Iris pigment epithelial cell (primary cell): Measurements from ENCODE around the gene MAN1C1.
A peak's percentile ranks its signal among the peaks of the same experiment; 100 is the strongest.
"Not testable (repeated sequence)": the region's sequence is repeated elsewhere in the genome, so short reads cannot be mapped to it uniquely, and the experiment has no call there.

Experiments used
- DNase-seq: peaks from one replicate; pipeline ENCODE4 v3.0.0-alpha.2; 2011; ENCODE audit warnings: low read depth

The MAN1C1 gene

GRCh38 chr1:25716320-25716719 is 99.7 kb downstream of the MAN1C1 start:
- no peak for DNase-seq

DNA sequence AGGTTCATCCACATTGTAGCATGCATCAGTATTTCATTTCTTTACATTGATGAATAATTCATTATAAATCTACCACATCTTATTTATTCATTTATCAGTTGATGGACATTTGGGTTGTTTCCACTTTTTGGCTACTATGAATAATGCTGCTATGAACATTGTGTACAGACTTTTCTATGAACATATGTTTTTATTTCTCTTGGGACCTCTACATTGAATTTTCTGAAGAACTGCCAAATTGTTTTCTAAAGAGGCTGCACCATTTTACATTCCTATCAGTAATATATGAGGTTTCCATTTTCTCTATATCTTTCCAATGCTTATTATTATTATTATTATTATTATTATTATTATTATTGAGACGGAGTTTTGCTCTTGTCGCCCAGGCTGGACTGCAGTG is 102.1 kb downstream of the MAN1C1 start:
- DNase-seq, result no peak

DNA sequence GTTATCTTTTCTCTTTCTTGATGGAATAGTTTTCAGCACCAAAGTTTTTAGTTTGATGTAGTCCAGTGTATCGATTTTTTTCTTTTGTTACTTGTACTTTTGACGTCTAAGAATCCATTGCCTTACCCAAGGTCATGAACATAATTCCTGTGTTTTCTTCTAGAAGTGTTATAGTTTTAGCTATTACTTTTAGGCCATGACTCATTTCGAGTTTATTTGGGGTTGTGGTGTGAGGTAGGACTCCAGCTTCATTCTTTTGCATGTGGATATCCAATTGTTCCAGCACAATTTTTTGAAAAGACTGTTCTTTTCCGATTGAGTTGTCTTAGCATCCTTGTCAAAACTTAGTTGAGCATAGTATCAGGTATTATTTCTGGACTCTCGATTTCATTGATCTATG is 104.0 kb downstream of the MAN1C1 start:
- no peak for DNase-seq

GRCh38 chr1:25723250-25723880 is 106.8 kb downstream of the MAN1C1 start:
- no peak for DNase-seq

- DNase-seq, result no peak
These were observed 107.6 kb downstream of the MAN1C1 start for GRCh38 chr1:25724201-25724600.

- DNase-seq, result no peak
These were observed 108.4 kb downstream of the MAN1C1 start for GRCh38 chr1:25724966-25725365.

GRCh38 chr1:25725482-25725881 is 108.9 kb downstream of the MAN1C1 start:
- DNase-seq, result no peak

DNA sequence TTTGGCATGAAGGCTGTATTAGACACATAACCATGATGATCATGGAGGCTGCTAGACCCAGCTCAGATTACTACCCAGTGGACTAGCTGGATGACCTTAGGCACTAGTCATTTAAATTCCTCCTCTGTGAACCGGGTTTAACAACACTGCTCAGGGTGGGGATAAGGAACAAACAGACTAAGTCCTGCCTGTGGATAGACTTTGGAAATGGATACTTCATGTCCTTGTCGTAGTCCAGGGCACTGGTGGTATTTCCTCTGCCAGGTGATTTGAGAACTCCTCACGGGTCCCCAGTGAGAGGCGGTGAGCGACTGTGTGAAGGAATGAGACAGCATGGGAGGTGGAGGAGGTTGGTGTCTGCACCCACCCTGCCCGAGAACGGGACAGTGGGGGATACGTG is 110.5 kb downstream of the MAN1C1 start:
- no peak for DNase-seq

DNA sequence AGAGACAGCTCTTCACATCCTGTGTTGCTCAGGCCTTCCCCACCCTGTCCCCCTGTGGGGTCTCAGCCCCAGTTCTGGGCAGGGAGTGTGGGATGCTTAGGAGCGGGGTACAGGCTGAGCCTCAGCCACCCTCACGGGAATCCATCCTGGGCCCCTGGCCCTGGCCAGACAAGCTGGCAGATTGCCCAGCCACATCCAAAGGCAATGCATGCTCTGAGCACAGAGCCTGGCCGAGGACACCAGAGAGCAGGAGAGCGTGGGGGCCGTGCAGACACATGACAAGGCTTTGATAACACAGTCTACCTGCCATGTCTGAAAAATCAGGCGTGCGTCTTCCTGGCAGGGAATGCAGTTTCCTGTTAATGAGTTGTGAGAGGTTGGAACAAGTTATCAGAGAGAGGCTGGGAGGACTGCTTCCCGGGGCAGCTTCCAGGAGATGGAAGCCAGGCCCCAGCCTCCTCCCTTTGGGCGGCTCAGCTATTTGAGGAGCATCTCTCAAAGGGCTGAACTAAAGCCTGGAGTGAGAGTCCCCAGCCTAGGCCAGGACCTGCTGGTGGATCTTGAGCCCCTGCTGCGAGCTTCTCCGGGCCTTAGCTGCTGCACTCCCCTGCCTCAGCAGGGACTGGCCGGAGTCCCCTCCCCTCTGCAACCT is 111.2 kb downstream of the MAN1C1 start:
- peak; percentile 27 for DNase-seq

DNA sequence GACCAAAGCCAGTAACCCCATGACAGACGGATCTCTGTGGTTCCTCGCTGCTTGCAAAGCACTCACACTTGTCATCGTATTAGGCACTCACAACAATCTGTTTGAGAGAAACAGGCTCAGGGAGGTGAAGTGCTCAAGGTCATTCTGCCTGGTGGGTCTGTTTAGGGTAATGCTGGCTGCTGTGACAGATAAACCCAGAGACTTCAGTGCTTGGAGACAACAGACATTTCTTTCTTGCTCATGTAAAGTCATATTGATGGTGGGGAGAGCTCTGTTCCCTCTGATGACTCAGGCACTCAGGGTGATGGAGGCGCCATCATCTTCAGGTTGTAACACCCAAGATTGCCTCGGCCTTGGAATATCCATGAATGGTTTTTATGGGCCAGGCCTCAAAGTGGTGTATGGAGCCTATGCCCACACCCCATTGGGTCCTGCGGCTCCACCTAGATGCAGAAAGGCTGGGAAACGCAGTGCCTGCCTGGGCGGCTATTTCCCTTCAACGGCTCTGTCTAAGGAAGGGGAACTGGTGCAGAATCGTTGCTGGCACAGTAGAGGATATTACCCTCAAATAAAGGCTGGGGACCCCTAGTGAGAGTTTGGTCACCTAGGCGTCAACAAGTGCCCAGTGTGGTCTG is 111.8 kb downstream of the MAN1C1 start:
- DNase-seq, result no peak

DNA sequence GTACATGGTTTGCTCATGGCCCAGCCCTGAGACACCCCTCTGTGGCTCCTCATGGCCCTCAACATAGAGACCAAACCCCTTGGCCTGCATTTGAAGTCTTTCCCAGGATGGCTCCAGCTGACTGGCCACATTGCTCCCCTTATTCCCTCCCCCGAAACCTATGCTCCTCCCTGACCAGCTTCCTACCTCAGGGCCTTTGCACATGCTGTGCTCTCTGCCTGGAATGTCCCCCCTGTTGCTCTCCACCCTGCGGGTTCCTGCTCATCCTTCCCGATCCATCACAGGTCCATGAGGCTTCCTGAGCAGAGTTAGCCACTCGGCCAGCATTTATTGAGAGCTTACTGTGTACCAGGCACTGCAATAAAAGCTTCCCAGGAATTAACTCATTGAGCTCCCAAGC is 112.5 kb downstream of the MAN1C1 start:
- DNase-seq, result no peak

DNA sequence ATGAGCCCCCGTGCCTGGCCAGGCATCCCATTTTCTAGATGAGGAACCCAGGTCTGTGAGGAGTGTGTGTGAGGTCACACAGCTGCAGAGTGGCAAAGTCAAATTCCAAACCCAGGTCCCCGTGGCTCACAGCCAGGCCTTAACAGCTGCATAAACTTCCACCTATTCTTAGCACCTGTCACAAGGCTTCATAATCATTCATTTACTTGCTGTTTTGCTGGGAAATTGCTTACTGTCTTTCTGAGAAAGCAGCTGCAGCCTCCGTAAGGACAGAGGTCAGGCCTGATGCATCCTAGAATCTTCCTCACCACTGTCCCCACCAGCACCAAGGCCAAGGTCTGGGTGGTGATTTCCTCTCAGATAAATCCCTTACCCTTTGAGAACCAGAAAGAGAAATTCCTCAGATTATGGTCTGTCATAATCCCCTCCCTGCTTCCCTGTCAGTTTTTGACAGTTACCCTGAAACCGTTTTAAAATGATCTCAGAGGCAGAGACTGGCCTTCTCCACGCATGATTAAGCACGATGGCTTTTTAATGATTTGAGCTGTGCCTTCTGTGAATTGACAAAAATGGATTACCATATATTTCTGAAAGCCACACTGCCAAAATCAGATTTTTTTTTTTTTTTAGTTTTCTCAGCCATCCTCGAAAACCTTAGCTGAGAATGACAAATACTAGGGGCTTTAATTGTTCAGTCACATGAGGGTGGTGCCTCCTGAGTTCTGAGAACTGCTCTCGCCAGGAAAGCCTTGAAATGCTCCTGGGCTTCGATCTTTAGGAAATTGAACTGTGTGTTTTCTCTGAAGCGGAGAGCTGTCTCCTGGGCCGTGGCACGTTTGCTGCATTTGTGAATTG is 113.4 kb downstream of the MAN1C1 start:
- no peak for DNase-seq

- no peak for DNase-seq
These were observed 114.6 kb downstream of the MAN1C1 start for GRCh38 chr1:25731148-25731547.

DNA sequence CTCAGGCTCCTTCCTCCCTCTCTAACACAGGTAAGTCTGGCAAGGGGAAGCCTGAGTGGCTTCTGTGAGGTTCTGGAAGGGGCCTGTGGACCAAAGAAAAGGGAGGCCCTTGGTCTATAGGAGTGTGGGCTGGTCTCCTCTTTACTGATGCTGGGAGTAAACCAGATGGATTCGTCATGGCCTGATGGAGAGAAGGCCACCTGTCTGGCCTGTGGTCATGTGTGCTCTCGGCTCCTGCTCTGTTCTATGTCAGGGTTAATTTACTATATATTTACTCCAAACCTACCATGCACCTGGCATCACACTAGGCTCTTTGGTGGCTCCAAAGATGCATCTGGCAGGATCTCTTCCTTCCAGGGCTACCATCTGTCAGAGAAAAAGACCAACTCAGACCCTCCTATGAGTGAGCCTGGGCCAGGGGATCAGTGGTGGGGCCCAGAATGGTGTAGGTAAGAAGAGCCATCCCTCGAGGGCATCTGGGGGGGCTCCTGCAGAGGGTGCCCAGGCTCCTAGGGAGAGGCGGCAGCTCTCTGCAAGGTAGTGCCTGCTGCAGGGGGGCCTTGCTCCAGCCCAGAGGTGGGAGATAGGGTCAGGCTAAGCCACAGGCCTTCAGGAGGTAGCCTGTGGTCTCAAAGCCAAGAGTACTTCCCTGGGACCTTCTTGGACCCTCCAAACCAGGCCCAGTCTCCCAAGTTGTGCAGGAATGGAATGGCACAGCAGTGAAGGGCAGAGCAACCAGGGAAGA is 115.2 kb downstream of the MAN1C1 start:
- no peak for DNase-seq

GRCh38 chr1:25732821-25733220 is 116.2 kb downstream of the MAN1C1 start:
- DNase-seq, result no peak

DNA sequence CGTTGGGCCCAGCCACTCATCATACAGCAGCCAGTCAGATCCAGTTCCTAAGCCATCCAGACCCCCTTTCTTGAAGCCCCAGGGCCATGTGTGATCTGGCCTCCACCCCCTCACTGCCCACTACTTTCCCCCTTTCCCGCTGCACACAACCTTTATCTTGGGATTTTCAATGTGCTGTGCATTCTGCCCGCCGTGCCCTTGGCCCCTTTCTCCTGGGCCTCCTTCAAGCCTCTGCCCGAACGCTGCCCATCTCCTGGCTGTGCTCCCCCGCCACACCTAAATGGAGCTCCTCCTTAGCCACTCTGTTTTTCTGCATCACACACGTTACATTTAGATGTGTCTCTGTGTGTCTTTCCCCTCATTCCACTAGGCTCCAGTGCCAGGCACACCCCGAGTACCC is 116.7 kb downstream of the MAN1C1 start:
- no peak for DNase-seq

DNA sequence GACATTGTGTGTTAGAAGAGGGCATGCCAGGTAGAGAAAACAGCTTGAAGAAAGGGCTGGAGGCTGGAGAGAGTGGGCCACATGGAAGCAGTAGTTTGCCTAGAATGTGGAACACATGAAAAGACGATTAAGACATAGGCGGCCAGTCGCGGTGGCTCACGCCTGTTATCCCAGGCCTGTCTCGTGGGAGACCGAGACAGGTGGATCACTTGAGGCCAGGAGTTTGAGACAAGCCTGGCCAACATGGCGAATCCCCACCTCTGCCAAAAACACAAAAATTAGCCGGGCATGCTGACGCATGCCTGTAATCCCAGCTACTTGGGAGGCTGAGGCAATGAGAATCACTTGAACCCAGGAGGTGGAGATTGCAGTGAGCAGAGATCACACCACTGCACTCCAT is 118.4 kb downstream of the MAN1C1 start:
- DNase-seq, result not testable (repeated sequence)

DNA sequence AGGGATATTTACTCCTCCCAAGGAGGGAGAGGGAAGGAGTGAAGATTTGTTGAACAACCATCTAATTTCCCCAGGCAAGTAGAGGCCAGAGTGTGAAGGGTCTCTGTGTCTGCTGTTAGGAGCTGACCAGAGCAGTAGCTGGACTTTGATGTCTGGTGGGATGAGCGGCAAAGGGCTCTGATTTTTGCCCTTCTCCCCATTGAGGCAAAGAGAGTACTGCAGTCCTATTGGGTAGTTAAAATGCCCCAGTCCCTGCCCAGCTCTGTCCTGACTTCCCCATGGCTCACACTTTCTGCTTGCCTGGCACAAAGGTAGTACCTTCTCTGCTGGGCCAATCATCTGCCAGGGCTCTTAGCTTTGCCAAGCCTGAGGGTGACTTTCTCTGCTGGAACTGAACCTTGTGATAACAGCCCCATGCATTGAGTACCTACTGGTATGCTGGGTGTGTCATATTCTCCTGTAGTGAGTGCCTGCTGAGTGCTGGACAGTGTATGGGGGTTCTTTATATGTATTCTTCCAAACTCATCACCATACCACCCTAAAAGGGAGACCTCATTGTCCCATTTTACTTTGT is 119.5 kb downstream of the MAN1C1 start:
- no peak for DNase-seq

DNA sequence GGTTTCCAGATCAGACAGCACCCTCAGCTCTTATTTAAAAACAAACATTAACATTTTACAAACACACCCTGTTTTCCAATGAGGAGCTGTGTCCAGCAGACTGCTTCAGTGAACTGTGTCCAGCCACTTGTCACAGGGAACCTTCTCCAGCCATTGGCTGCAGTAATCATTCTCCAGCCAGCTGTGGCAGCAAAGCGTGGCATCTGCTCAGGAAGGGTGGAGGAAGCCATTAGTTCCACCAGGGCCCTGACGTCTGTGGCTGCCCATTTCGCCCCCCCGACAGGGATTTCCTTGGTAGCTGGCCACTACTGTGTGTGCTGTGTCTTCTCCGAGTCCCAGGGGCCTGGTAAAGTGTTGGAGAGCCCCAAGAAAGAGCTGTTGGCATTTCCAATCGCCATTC is 120.5 kb downstream of the MAN1C1 start:
- DNase-seq, result no peak

DNA sequence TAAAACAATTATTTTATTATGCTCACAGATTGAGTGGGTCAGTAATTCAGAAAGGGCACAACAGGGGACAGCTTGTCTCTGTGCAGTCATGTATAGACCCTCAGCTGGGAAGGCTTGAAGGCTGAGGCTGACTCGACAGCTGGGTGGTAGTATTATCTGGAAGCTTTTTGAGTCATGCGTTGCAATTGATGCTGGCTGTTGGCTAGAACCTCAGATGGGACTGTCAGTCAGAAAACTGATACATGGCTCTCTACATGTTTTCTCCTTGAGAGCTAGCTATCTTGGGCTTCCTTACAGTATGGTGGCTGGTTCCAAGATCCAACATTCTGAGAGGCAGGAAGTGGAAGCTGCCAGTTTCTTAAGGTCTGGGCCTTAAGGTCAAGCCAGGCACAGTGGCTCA is 121.9 kb downstream of the MAN1C1 start:
- DNase-seq, result no peak

DNA sequence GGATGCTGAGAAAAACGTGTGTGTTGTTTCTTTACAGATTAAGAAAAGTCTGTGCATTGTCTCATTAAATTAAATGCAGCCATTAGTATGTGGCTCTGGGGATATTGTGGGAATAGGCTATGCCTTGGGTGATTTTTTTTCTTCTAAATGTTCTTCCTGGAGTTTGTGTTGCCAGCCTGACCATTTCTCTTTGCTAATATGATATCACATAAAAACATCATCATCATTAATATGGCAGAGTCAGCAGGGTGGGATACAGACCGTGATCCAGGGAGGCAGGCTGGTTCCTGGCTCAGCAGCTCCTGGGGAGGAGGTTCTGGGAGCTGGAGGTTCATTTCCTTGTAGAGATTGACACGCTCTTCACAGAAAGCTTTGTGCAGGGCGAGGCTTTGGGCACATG is 122.8 kb downstream of the MAN1C1 start:
- DNase-seq, result no peak

- DNase-seq, result no peak
These were observed 123.5 kb downstream of the MAN1C1 start for GRCh38 chr1:25740071-25740470.
